K562 (cell line): ENCODE results near the gene GMDS.

Experiments
- ATF2 ChIP-seq: sonication (generic); formaldehyde crosslinking; IDR thresholded peaks from 2 replicates; pipeline ENCODE4 v1.8.1; 2022; ENCODE audit warnings: missing genetic modification reagents
- BRCA1 ChIP-seq, 2 experiments: fragments of 450-650 bp in 1 of 2; sonication (generic) in 1 of 2; formaldehyde crosslinking in 1 of 2; IDR thresholded peaks; 2 replicates each; pipeline versions ENCODE4 v1.5.0 to v1.6.1; 2017 to 2020; ENCODE audit warnings: mild to moderate bottlenecking in 1 of 2, missing genetic modification reagents in 1 of 2
- CHD2 ChIP-seq: IDR thresholded peaks from 2 replicates; pipeline ENCODE4 v1.6.1; 2011; ENCODE audit warnings: low read depth, low read length
- CTCF ChIP-seq, 3 experiments: IDR thresholded peaks in 2 of 3; conservative IDR thresholded peaks in 1 of 3; 2 replicates each; pipeline ENCODE4 v1.5.1; 2011 to 2012; ENCODE audit warnings: low read length in 3 of 3, mild to moderate bottlenecking in 3 of 3, control low read depth in 2 of 3, improper control_type of control experiment in 1 of 3, inconsistent platforms in 1 of 3, low read depth in 1 of 3, mixed read lengths in 1 of 3, moderate library complexity in 1 of 3; ENCODE audit not compliant: insufficient read depth in 2 of 3
- ELK3 ChIP-seq: fragments of 450-650 bp; formaldehyde crosslinking; IDR thresholded peaks from 2 replicates; pipeline ENCODE4 v1.4.0; 2020; ENCODE audit warnings: mild to moderate bottlenecking
- HMGXB4 ChIP-seq: sonication (generic); formaldehyde crosslinking; IDR thresholded peaks from 2 replicates; pipeline ENCODE4 v1.8.1; 2023; ENCODE audit warnings: mild to moderate bottlenecking, missing genetic modification reagents
- ILF3 ChIP-seq: fragments of 450-650 bp; IDR thresholded peaks from 2 replicates; pipeline ENCODE4 v1.6.1; 2018; ENCODE audit warnings: antibody characterized with exemption, mild to moderate bottlenecking, moderate library complexity, borderline replicate concordance
- KDM1A ChIP-seq, 2 experiments: fragments of 450-650 bp; IDR thresholded peaks; 2 replicates each; pipeline ENCODE4 v1.6.1; 2016; ENCODE audit warnings: mild to moderate bottlenecking in 2 of 2
- MAZ ChIP-seq, 2 experiments: fragments of 450-650 bp in 1 of 2; sonication (generic) in 1 of 2; formaldehyde crosslinking; IDR thresholded peaks in 1 of 2; conservative IDR thresholded peaks in 1 of 2; 2 replicates each; pipeline versions ENCODE4 v1.4.0 to v1.5.0; 2020; ENCODE audit warnings: mild to moderate bottlenecking in 1 of 2, missing genetic modification reagents in 1 of 2
- MYC ChIP-seq, 2 experiments: fragments of 250-450 bp in 1 of 2; sonication (Bioruptor Pico) in 1 of 2; IDR thresholded peaks; 2 replicates each; pipeline versions ENCODE4 v1.5.1 to v1.6.1; 2012 to 2021; ENCODE audit warnings: low read depth in 2 of 2, borderline replicate concordance in 1 of 2, improper control_type of control experiment in 1 of 2, low read length in 1 of 2, mild to moderate bottlenecking in 1 of 2, moderate library complexity in 1 of 2
- MYNN ChIP-seq, 2 experiments: sonication (generic); formaldehyde crosslinking in 1 of 2; IDR thresholded peaks; 2 replicates each; pipeline versions ENCODE4 v1.5.0 to v1.6.1; 2016 to 2020; ENCODE audit warnings: antibody characterized with exemption in 1 of 2, missing genetic modification reagents in 1 of 2
- TOE1 ChIP-seq, 2 experiments: fragments of 450-650 bp in 1 of 2; sonication (generic) in 1 of 2; formaldehyde crosslinking in 1 of 2; IDR thresholded peaks; 2 replicates each; pipeline versions ENCODE4 v1.7.1 to v1.8.0; 2016 to 2022; ENCODE audit warnings: borderline replicate concordance in 2 of 2, mild to moderate bottlenecking in 2 of 2, antibody characterized with exemption in 1 of 2, inconsistent platforms in 1 of 2, low read depth in 1 of 2, missing genetic modification reagents in 1 of 2, moderate library complexity in 1 of 2

GRCh38 chr6:1581120-1581991, 664.0 kb downstream of the GMDS start:
- no peak for TF ChIP-seq MYNN (IDR thresholded peaks at IDR 0.05)
- no peak for TF ChIP-seq MYNN (CRISPR knock-in tag; IDR thresholded peaks at IDR 0.05)
- no peak for TF ChIP-seq ATF2
- TF ChIP-seq MYC (IDR thresholded peaks at IDR 0.05; ENCODE audit: low read depth, low read length), result no peak
- TF ChIP-seq MYC (CRISPR knock-in tag; IDR thresholded peaks at IDR 0.05; ENCODE audit: borderline replicate concordance, low read depth), result no peak
- no peak for TF ChIP-seq CTCF (IDR thresholded peaks at IDR 0.05 in 2 of 3, conservative IDR thresholded peaks at IDR 0.05 in 1 of 3; ENCODE audit: insufficient read depth in 2 of 3, low read depth in 1 of 3, low read length in 3 of 3)
- TF ChIP-seq BRCA1 (IDR thresholded peaks at IDR 0.05), result no peak
- TF ChIP-seq BRCA1 (CRISPR knock-in tag; IDR thresholded peaks at IDR 0.05), result no peak
- TF ChIP-seq KDM1A (IDR thresholded peaks at IDR 0.05), result no peak
- no peak for TF ChIP-seq ELK3
- TF ChIP-seq HMGXB4 (CRISPR knock-in tag), result no peak
- TF ChIP-seq TOE1 (IDR thresholded peaks at IDR 0.05; ENCODE audit: borderline replicate concordance), result no peak
- TF ChIP-seq TOE1 (CRISPR knock-in tag; IDR thresholded peaks at IDR 0.05; ENCODE audit: borderline replicate concordance, low read depth), result no peak
- no peak for TF ChIP-seq CHD2
- no peak for TF ChIP-seq ILF3
- no peak for TF ChIP-seq MAZ (CRISPR knock-in tag; conservative IDR thresholded peaks at IDR 0.05 in 1 of 2, IDR thresholded peaks at IDR 0.05 in 1 of 2)
